Vagina (tissue), 2 donors: Measurements from ENCODE around the gene TMX3. TPM values are rescaled to one million over a fixed set of nuclear protein-coding genes. Genes with fewer than 3 reads are reported as not detected.

Experiments
- DNase-seq, 2 donors: peaks; one replicate each; pipeline ENCODE4 v3.0.0-alpha.2; 2017; ENCODE audit errors: extremely low spot score in 2 of 2
- H3K27ac ChIP-seq: fragments of 200-600 bp; sonication (generic); one replicate; pipeline ENCODE4 v1.5.1; 2019
- H3K27me3 ChIP-seq: fragments of 200-600 bp; sonication (generic); one replicate; pipeline ENCODE4 v1.5.1; 2019
- H3K36me3 ChIP-seq, 2 donors: fragments of 200-600 bp; sonication (generic); one replicate each; pipeline ENCODE4 v1.5.1; 2017 to 2019
- H3K4me1 ChIP-seq: fragments of 200-600 bp; sonication (generic); one replicate; pipeline ENCODE4 v1.5.1; 2019
- H3K4me3 ChIP-seq, 2 donors: fragments of 200-600 bp; sonication (generic); 1 replicate in 1 of 2; 2 replicates in 1 of 2; pipeline ENCODE4 v1.5.1; 2016 to 2019
- H3K9me3 ChIP-seq: fragments of 200-600 bp; sonication (generic); one replicate; pipeline ENCODE4 v1.5.1; 2019
- CTCF ChIP-seq, 3 experiments: fragments of 450-650 bp in 2 of 3; fragments of 200-600 bp in 1 of 3; sonication (generic) in 1 of 3; IDR thresholded peaks; one replicate each; pipeline ENCODE4 v1.5.1; 2017 to 2019; ENCODE audit warnings: antibody characterized with exemption in 3 of 3, mild to moderate bottlenecking in 2 of 3, moderate library complexity in 2 of 3
- POLR2A ChIP-seq, 2 donors: fragments of 450-650 bp; IDR thresholded peaks; one replicate each; pipeline ENCODE4 v1.6.1; 2017; ENCODE audit warnings: antibody characterized with exemption in 2 of 2, mild to moderate bottlenecking in 2 of 2, moderate library complexity in 2 of 2
- POLR2AphosphoS5 ChIP-seq, 2 donors: sonication (generic); formaldehyde crosslinking; IDR thresholded peaks; one replicate each; pipeline ENCODE4 v1.9.0; 2017; ENCODE audit warnings: antibody characterized with exemption in 2 of 2, mild to moderate bottlenecking in 2 of 2, low read depth in 1 of 2; ENCODE audit not compliant: insufficient read depth in 1 of 2
- intact Hi-C: fragments of 100-400 bp; cut with DNase I; formaldehyde crosslinking; loops from one replicate; pipeline ENCODE4 v1.15.1; 2023
- total RNA-seq: library from RNA; depleted of rRNA; stranded (reverse); fragments of >200 nt; gene quantifications from one replicate; pipeline ENCODE4 v1.2.3, GENCODE V29; 2016

Gene TMX3
- total RNA-seq, 1 donor from 2014 or later: 32.7 TPM

- Histone ChIP-seq H3K27me3 (no peaks in the 10 kb centered on the region), H3K4me1 (no peaks in the 10 kb centered on the region), H3K36me3 (peaks cover 0 to 32% of the 10 kb centered on the region in 2 donors), H3K27ac (no peak overlapping the region), H3K9me3 (no peaks in the 10 kb centered on the region), H3K4me3 (no peak overlapping the region)
- no peak for DNase-seq
- intact Hi-C loops: no loop called here
- TF ChIP-seq POLR2A (IDR thresholded peaks at IDR 0.05) (no peak), CTCF (IDR thresholded peaks at IDR 0.05) (no peak), POLR2AphosphoS5 (IDR thresholded peaks at IDR 0.05; ENCODE audit: insufficient read depth in 1 of 2, low read depth in 1 of 2) (no peak)
Measured at GRCh38 chr18:68679528-68679927, 35.4 kb downstream of the TMX3 start.

GRCh38 chr18:68676913-68677312 is 38.0 kb downstream of the TMX3 start:
- DNase-seq: no peak
- no peaks in the 10 kb centered on the region for H3K4me1 ChIP-seq
- intact Hi-C loops: no loop called here
- H3K4me3 ChIP-seq: no peak overlapping the region
- H3K27ac ChIP-seq: no peak overlapping the region
- TF ChIP-seq POLR2A (IDR thresholded peaks at IDR 0.05) (no peak), POLR2AphosphoS5 (IDR thresholded peaks at IDR 0.05; ENCODE audit: insufficient read depth in 1 of 2, low read depth in 1 of 2) (no peak), CTCF (IDR thresholded peaks at IDR 0.05) (no peak)
- H3K9me3 ChIP-seq: no peaks in the 10 kb centered on the region
- H3K36me3 ChIP-seq: peaks cover 0 to 32% of the 10 kb centered on the region in 2 donors
- H3K27me3 ChIP-seq: no peaks in the 10 kb centered on the region

GRCh38 chr18:68667121-68667520 is 47.8 kb downstream of the TMX3 start:
- no peak for DNase-seq
- Histone ChIP-seq H3K27ac (peak overlapping the region; percentile 45), H3K9me3 (no peaks in the 10 kb centered on the region), H3K36me3 (no peaks in the 10 kb centered on the region), H3K27me3 (no peaks in the 10 kb centered on the region), H3K4me3 (no peak overlapping the region), H3K4me1 (no peaks in the 10 kb centered on the region)
- intact Hi-C loops: no loop called here
- TF ChIP-seq POLR2AphosphoS5 (IDR thresholded peaks at IDR 0.05; ENCODE audit: insufficient read depth in 1 of 2, low read depth in 1 of 2): no peak
- no peak for TF ChIP-seq POLR2A (IDR thresholded peaks at IDR 0.05)
- no peak for TF ChIP-seq CTCF (IDR thresholded peaks at IDR 0.05)

- Histone ChIP-seq H3K9me3 (no peaks in the 10 kb centered on the region), H3K4me1 (no peaks in the 10 kb centered on the region), H3K36me3 (no peaks in the 10 kb centered on the region), H3K27me3 (no peaks in the 10 kb centered on the region), H3K4me3 (no peak overlapping the region), H3K27ac (peak overlapping the region; percentile 3)
- TF ChIP-seq POLR2AphosphoS5 (IDR thresholded peaks at IDR 0.05; ENCODE audit: insufficient read depth in 1 of 2, low read depth in 1 of 2) (no peak), POLR2A (IDR thresholded peaks at IDR 0.05) (no peak), CTCF (IDR thresholded peaks at IDR 0.05) (no peak)
- no peak for DNase-seq
- intact Hi-C loops: no loop called here
Measured at GRCh38 chr18:68666381-68666780, 48.5 kb downstream of the TMX3 start.

GRCh38 chr18:68665628-68666027 is 49.3 kb downstream of the TMX3 start:
- no peak overlapping the region for H3K27ac ChIP-seq
- intact Hi-C loops: no loop called here
- no peaks in the 10 kb centered on the region for H3K27me3 ChIP-seq
- no peak overlapping the region for H3K4me3 ChIP-seq
- TF ChIP-seq CTCF (IDR thresholded peaks at IDR 0.05) (no peak), POLR2A (IDR thresholded peaks at IDR 0.05) (no peak), POLR2AphosphoS5 (IDR thresholded peaks at IDR 0.05; ENCODE audit: insufficient read depth in 1 of 2, low read depth in 1 of 2) (no peak)
- H3K4me1 ChIP-seq: no peaks in the 10 kb centered on the region
- no peaks in the 10 kb centered on the region for H3K36me3 ChIP-seq
- no peak for DNase-seq
- no peaks in the 10 kb centered on the region for H3K9me3 ChIP-seq
